GM19328 (cell line): ENCODE data around the gene GLB1L.
"Not testable (repeated sequence)": the region's sequence is repeated elsewhere in the genome, so short reads cannot be mapped to it uniquely, and the experiment has no call there.

ENCODE experiments used
- ATAC-seq: cut with Tn5 transposase; IDR thresholded peaks from one replicate; pipeline ENCODE4 v1.9.1; 2021; ENCODE audit warnings: mild to moderate bottlenecking, moderate library complexity; ENCODE audit not compliant: unreplicated experiment

The GLB1L gene

DNA sequence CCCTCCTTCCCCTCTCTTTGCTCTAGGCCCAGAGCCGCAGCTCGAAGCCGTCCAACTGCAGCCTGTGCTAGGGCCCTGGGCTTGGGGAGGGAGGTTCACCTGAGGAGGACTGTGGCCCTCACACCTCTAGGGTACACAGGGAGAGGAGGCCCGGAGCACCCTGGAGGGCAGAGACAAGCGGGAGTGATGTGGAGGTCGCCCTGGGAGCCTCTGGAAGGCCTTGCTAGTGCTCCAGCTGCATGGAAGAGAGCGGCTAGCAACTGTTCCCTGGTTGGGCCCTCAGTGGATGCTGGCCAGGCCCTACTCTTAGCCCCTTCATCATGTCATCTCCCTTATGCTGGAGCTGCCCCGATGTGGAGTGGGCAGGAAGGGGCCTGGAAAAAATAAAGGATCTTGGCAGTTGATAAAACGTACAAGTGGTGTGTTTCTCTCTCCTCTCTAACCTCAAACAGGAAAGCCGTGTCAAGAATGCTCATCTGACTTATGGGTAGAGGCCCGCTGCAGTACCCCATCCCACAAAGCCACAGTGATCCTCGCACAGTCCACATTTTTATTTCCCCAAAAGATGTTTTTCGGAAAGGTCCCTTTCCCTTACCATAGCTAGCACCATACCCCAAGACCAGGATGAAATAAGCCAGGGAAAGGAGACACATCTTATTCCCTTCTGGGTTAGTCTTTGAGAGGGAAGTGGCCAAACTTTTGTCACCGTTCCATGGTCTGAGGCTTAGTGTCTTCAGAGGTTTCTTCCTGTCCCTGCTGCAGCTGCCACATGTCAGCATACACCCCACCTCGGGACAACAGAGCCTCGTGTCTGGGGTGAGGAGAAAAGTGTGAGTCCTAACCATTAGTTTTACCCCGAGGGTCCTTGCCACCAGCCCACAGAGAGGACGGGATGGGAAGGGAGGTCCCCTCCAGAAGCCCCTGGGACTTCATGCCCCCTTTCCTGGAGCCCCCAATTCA is 35.7 kb downstream of the GLB1L start:
- no peak for ATAC-seq

DNA sequence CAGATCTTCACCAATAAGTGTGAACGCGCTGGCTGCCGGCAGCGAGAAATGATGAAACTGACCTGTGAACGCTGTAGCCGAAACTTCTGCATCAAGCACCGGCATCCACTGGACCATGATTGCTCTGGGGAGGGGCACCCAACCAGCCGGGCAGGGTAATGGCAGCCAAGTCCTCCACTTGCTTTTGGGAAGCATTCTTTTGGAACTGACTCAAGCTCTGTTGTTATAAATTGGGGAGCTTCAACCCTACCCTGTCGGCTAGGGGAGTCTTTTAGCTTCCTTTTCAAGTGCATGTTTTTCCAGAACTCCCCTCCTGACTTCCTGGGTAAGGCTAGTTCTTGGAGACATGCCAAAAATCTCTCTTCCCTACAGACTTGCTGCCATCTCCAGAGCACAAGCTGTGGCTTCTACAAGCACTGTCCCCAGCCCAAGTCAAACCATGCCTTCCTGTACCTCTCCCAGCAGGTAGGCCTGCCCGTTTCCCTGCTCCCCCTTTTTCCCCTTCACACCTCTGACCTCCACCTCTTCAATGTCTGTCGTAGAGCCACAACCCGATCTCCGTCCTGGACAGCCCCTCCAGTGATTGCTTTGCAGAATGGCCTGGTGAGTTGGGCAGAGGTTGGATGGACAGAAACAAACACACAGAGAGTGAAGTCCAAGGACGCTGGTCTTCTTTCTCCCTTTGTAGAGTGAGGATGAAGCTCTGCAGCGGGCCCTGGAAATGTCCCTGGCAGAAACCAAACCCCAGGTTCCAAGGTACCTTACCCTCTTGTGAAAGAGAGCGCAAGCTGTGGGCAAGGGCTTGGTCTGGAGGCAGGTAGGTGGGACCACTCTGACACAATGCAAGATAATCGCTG is 37.1 kb downstream of the GLB1L start:
- no peak for ATAC-seq

DNA sequence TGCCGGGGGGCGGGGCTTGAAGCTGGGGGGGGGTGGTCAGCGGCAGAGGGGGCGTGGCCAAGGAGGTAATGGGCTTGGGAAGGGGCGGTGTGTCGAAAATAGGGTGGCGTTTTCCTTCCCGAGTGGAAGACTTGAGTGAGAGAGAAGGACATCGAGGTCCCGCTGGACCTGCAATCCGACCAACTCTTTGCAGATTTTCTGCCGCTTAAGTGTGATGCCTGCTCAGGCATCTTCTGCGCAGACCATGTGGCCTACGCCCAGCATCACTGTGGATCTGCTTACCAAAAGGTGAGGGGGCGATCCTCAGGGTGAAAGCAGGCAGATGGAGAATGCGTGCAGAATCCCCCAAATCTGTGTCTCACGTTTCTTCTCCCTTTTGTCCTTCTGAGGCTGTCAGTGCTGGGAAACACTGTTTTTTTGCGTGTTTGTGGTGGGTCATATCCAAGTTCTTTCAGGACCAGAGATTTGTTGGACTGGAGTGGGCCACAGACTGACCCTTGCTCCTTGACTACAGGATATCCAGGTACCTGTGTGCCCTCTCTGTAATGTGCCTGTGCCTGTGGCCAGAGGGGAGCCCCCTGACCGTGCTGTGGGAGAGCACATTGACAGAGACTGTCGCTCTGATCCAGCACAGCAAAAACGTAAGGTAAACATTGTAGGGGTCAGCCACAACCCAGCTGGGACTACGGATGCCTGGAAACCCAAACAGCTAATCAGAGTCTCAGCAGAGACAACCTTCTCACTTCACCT is 37.9 kb downstream of the GLB1L start:
- no peak for ATAC-seq

DNA sequence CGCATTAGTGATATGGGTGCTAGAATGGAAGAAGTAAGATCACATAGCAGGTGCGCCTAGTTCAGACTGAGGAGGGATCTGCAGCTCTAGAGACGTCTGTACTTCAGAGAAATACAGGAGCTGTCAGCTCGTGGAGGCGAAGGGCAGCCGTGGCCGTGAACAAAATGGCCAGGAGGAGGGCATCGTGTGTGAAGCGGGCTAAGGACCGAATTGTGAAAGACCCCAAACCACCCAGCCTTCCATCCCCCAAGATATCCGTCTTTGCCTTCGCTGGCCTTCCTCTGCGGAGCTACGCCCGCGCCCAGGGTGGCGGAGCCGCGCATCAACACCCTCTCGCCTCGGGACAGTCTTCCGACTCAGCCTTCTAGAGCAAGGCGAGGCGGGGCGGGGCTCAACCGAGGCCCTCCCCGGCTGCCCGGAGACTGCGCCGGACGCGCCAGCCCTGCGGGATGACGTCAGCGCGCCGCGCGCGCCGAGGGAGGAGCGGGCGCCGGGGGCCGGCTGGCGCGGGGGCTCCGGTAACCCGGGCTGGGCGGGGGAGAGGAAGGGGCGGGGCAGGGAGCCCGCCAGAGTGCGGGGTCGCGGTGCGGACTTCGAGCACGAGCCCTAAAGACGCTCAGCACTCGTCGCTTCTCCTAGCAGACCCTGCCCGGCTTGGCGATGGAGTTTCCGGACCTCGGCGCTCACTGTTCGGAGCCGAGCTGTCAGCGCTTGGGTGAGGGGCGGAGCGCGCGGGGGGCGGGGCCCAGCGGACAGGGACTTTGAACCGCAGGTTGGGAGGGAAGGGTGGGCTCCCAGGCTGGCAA is 38.7 kb downstream of the GLB1L start, which contains the start of gene ZFAND2B:
Gene ZFAND2B (plus strand): TSS at position 455 of the 806 bp plus-strand sequence. CDS start 206 bp downstream, at position 661.
- peak; percentile 98 for ATAC-seq

DNA sequence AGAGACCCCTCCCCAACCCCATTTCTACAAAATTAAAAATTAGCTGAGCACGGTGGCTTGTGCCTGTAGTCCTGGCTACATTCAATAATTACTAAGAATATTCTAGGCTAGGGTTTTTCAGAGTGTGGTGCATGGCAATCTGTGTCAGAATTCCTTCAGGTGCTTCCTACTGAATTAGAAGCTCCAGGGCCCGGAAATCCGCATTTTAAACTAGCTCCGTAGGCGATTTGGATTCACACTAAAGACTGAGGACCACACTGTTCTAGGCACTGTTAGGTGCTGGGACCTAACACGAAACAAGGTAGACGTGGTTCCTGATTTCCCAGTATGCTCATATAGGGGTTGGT is 39.3 kb downstream of the GLB1L start:
- no peak for ATAC-seq

DNA sequence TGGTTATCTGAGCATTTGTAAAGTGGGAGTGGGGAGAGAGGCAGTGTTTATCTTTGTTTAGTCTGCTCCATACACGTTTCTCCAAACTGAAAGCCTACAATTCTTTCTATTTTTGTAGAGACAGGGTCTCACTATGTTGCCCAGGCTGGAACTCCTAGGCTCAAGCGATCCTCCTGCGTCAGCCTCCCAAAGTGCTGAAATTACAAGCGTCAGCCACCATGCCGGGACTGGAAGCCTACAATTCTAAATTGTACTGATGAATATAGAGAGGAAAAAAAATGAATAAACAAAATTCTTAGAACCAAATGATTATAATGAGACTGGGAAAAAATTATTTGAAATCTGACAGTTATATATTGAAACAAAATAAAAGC is 40.1 kb downstream of the GLB1L start:
- no peak for ATAC-seq

DNA sequence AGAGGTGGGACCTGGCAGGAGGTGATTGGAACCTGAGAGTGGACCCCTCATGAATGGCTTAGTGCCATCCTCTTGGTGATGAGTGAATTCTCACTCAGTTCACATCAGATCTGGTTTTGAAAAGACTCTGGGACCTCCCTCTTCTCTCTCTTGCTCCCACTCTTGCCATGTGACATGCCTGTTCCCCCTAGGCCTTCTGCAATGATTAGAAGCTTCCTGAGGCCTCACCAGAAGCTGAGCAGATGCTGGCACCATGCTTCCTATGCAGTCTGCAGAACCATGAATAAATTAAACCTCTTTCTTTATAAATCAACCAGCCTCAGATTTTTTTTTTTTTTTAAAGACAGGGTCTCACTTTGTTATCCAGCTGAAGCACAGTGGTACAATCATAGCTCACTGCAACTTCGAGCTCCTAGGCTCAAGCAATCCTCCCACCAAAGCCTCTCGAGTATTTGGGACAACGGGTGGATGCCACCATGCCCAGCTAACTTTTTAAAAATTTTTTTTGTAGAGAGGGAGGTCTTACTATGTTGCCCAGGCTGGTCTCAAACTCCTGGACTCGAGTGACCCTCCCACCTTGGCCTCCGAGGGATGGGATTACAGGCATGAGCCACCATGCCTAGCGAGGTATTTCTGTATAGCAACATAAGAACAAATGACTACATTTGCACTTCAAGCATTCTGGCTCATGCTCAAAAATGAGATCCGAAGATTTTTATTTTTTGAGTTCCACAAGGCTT is 40.6 kb downstream of the GLB1L start:
- ATAC-seq: no peak

DNA sequence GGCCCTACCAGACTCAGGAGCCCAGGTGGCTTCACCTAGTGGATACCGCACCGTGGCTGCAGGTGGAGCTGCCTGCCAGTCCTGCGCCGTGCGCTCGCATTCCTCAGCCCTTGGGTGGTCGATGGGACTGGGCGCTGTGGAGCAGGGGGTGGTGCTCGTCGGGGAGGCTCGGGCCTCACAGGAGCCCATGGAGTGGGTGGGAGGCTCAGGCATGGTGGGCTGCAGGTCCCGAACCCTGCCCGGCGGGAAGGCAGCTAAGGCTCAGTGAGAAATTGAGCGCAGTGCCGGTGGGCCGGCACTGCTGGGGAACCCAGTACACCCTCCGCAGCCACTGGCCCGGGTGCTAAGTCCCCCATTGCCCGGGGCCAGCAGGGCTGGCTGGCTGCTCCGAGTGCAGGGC is 43.9 kb downstream of the GLB1L start:
- not testable (repeated sequence) for ATAC-seq

DNA sequence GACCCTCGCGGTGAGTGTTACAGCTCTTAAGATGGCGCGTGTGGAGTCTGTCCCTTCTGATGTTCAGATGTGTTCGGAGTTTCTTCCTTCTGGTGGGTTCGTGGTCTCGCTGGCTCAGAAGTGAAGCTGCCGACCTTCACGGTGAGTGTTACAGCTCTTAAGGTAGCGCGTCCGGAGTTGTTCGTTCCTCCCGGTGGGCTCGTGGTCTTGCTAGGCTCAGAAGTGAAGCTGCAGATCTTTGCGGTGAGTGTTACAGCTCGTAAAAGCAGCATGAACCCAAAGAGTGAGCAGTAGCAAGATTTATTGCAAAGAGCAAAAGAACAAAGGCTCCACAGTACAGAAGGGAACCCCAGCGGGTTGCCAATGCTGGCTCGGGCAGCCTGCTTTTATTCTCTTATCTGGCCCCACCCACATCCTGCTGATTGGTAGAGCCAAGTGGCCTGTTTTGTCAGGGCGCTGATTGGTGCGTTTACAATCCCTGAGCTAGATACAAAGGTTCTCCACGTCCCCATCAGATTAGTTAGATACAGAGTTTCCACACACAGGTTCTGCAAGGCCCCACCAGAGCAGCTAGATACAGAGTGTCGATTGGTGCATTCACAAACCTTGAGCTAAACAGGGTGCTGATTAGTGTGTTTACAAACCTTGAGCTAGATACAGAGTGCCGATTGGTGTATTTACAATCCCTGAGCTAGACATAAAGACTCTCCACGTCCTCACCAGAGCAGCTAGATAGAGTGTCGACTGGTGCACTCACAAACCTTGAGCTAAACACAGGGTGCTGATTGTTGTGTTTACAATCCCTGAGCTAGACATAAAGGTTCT is 44.5 kb downstream of the GLB1L start:
- ATAC-seq: not testable (repeated sequence)

DNA sequence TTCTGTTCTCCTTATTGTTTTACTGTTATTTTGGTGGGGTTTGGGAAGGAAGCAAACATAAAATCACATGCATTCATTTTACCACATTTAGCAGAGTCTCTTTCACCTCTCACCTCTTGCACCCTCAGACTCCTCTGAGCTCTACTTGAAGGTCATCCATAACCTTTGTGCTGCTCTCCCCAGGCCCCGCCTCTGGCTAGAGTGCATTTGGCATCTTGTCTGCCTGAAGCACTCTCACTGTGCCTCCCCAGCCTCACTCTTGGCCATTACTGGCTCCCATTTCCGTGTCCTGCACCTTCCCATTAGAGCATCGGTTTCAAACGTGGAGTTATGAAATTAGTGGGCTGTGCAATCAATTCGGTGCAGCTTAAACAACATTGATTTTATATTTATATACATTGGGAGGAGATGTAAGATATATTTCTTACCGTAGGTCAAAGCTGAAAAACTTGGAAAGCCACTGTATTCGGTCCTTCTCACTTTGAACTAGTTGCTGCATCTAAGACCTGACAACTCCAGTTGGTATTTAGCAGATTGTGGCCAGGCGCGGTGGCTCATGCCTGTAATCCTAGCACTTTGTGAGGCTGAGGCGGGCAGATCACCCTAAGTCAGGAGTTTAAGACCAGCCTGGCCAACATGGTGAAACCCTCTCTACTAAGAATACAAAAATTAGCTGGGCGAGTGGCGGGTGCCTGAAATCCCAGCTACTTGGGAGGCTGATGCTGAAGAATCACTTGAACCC is 45.6 kb downstream of the GLB1L start:
- no peak for ATAC-seq

DNA sequence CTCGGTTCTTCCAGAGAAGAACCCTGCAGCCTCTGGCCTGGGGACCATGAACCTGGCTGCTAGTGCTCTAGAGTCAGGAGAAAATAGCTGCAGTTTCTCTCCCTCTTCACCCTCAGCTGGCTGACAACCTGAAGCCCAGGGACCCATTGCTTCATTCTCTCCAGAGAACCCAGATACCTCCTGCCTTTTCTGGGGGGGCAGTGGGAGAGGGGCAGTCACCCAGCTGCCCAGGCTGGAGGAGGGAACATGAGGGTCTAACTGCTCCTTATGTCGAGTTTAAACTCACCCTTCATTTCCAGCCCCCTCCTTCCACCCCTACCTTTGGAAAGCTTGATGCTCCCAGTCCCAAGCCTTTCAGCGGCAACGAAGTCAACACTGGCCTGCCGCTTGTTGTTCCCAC is 46.3 kb downstream of the GLB1L start:
- ATAC-seq: no peak

DNA sequence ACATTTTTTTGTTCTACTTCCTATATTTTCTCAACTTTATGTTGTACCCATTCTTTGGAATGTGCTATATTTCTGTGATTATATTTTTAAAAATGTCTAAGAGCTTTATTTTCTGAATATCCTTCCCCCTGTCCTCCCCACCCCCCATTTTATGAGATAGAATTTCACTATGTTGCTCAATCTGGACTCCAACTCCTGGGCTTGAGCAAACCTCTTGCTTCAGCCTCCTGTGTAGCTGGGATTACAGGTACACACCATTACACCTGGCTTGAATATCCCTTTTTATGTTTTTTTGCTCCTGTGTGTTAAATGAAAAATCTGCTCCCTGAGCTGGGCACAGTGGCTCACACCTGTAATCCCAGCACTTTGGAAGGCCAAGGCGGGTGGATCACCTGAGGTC is 47.9 kb downstream of the GLB1L start:
- ATAC-seq: no peak

DNA sequence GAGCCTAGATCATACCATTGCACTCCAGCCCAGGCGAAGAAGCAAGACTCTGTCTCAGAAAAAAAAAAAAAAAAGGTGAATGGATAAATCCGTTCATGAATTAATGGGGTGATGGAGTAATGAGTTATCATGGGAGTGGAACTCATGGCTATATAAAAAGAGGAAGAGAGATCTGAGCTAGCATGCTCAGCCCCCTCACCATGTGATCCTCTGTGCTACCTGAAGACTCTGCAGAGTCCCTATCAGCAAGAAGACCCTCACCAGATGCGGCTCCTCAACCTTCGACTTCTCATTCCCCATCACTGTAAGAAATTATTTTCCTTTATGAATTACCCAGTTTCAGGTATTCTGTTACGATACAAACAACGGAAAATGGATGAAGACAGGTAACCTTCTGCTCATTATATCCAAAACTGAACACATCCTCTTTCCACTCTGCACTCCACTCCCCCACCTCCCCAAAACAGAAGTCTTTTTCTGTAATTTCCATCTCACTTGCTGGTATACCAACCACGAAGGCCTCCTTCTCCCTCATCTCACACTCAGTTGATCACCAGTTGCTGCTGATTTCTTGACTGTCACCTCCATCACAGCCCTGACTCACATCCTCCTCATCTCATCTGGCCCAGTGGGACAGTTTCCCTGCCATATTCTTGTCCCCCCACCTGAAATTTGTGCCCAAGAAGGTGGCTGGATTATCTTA is 58.3 kb downstream of the GLB1L start:
- ATAC-seq: no peak
